NCI-H1694 (cell line): ENCODE results near the gene TNS1.
"Not testable (repeated sequence)": the region's sequence is repeated elsewhere in the genome, so short reads cannot be mapped to it uniquely, and the experiment has no call there.

Experiments
- DNase-seq: peaks from one replicate; lab custom pipeline; 2025; lab: John Stamatoyannopoulos, UW

The TNS1 gene

GRCh38 chr2:218029366-218030360 is 26.9 kb upstream of the TNS1 start:
- no peak for DNase-seq

- DNase-seq: peak; percentile 70
These were observed 26.0 kb upstream of the TNS1 start for GRCh38 chr2:218028562-218029348.

GRCh38 chr2:218028189-218028495 is 25.3 kb upstream of the TNS1 start:
- no peak for DNase-seq

GRCh38 chr2:218027426-218028188 is 24.8 kb upstream of the TNS1 start:
- no peak for DNase-seq

DNA sequence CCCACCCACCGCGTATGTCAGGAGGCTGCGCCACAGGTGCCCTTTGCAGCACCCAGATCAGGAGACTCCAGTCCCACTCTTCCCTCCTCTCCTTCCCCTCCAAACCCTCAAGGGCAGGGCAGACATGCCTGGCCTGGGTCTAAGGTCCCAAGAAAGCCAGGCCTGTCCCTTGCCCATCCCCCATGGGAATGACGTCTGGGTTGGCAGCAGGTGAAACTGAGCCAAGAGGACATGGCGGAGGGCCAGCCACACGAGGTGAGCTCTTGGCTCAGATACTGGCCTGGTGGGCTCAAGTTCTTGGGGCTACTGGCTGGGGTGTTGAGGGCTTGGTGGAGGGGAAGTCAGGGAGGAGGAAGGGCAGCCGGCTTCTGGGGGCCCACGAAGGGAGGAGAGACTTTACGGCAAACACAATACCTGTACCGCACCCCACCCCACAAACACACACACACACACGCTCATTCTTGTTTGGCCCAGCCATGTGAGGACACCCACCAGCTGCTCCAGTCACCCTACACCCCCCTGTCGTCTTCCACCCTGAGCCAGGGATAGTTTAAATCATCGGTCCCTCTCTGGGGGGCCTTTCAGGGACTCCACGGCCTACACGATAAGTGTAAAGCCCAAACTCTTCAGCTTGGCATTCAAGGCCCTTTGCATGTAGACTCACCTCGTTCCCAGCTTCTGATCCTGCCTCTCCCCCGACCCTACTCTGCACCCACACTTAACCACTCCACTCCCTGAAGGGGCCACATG is 24.1 kb upstream of the TNS1 start:
- DNase-seq: no peak

GRCh38 chr2:218026244-218026643 is 23.4 kb upstream of the TNS1 start:
- DNase-seq: no peak

GRCh38 chr2:218024871-218025270 is 22.1 kb upstream of the TNS1 start:
- no peak for DNase-seq

- no peak for DNase-seq
These were observed 21.5 kb upstream of the TNS1 start for GRCh38 chr2:218024336-218024735.

GRCh38 chr2:218023636-218024035 is 20.8 kb upstream of the TNS1 start:
- no peak for DNase-seq

- no peak for DNase-seq
These were observed 20.2 kb upstream of the TNS1 start for GRCh38 chr2:218022851-218023530.

DNA sequence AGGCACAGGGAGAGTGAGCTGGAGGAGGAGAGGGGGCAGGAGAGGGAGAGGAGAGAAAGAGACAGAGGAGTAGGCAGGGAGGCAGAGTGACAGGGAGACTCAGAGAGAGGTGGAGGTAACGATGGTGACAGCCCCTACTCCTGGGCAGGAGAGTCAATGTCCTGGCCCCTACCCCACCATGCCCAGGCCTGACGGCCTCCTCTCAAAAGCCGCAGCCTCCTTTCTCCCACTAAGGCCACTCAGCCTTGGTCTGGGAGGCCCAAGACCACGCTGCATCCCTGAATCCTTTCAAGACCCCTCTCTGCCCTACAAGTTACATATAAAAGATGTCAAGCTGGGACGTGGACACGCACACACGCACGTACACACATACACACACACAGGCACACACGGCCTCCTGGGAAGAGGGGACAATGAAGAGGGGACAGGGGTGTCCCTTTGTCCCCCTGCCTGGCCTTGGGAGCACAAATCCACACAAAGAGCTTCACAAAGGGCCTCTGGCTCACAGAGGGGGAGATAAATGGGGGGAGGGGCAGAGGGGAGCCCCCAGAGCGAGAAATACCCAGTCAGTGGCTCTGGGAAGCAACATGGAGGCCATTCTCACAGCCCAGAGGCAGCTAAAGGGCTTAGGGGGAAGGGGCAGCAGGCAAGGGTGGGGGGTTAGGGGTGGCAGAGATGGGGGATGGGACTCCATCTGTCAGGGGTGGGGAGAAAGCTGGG is 19.5 kb upstream of the TNS1 start:
- no peak for DNase-seq

DNA sequence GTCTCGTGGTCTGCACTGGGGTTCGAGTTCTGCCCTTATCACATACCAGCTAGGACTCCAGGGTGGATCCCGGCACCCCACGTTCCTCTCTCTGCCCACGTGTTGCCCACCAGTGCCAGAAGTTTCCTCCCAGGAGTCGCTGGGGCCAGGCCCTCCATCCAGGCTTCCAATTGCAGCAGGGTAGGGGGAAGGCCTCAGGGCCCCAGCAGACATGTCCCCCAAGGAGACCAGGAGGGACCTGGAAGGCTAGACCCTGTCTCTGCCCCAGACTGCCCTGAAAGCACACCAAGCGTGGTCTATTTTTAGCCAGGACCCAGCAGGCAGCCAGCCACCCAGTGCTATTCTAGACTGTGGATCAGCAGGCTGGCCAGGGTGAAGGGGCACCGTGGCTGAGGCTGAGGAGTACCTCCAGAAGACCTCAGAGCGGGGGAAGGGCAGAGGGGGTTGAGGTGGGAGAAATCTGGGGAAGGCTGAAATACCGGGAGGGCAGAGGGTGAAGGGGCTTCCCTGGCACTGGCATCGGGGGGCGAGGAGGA is 18.8 kb upstream of the TNS1 start:
- no peak for DNase-seq

DNA sequence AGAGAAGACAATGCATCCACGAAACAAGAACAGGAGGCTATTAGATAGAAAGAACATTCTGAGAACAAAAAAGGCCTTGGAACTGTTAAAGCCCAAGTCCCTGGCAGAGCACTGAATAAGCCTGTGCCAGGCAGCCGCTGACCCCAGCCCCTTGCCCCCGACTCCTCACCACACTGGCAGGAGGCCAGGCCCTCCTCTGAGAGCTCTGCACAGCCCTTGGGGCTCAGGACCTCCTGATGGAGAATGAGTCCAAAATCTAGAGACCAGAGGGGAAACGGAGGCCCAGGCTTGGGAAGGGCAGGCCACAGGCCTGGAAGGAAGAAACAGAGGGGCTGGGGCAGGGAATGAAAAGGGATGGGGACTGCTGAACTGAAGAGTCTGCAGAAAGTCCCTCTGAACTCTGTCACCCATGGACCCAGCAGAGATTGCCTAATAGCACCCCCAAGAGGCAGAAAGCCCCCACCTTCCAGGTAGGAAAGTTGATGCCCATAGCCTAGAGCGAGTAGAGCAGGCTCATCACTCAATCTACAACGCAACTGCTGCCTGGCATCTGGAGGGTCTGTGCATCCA is 18.3 kb upstream of the TNS1 start:
- no peak for DNase-seq

DNA sequence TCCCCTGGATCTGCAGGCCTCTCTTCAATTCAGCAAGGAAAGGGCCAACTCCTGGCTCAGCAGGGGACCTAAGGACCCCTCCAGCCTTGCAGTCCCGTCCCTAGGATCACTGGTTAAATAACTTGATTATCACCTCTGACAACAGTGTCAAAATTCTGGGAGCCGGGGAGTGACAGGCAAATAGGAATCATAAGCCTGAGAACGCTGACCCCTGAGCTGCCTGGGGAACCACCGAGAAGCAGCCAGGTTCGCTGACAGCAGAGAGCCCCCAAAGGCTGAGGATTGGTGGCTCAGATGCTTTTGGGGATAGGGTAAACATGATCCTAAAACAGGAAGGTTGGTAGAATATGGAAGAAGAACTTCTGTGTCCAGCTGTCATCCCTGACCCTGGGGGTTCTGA is 17.5 kb upstream of the TNS1 start:
- no peak for DNase-seq

DNA sequence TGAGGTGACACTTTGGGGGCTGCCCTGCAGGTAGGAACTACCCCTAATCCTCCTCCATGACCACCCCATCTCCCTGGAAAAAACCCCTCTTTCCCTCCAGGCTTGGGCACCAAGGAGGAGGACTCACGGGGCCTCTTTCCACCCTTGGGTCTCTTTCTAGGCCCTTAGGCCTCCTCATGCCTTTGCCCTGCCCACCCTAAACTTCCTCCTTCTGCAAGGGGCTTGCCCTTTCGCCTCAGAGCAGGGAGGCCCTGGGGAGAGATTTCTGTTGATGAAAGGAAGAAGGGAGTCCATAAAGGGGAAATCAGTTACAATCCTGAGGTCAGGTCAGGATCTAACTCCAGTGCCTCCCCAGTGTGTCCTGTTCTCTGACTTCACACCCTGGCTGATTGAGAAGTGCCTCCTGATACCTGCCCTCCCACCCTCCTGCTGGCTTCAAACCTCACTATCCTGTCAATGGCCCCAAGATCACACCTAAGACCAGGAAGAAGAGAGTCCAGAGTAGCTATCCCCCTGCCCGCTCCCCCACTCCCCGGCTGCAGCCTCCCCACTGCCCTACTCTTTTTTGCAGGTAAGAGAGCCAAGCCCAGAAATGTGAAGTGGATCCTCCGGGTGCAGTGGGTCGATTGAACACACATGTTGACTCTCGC is 16.7 kb upstream of the TNS1 start:
- no peak for DNase-seq

GRCh38 chr2:218018842-218019125 is 16.0 kb upstream of the TNS1 start:
- DNase-seq: not testable (repeated sequence)

- DNase-seq: no peak
These were observed 14.6 kb upstream of the TNS1 start for GRCh38 chr2:218017211-218018053.

DNA sequence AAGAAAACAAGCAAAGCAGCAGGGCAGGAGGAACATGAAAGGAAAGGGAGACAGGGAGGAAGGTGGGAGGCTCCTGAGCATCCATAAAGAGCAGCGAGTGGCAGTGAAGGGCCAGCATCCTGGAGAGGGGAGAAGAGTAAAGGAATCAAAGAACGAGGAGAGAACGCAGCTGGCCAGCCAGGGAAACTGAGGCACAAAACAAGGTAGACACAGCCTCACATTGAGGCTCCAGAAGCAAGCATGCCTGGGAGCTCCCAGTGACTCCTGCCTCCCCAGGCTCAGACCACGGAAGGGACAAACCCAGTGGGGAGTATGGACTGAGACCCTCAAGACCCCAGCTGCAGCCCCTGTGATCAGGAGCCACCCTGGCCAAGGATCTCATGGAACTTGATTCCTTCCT is 14.0 kb upstream of the TNS1 start:
- no peak for DNase-seq
